HFFc6 (cell line): ENCODE measurements around the gene MTERF4. TPM values are rescaled to one million over a fixed set of nuclear protein-coding genes. Genes with fewer than 3 reads are reported as not detected.
A peak's percentile ranks its signal among the peaks of the same experiment; 100 is the strongest.
"Not testable (repeated sequence)": the region's sequence is repeated elsewhere in the genome, so short reads cannot be mapped to it uniquely, and the experiment has no call there.

Experiments used
- DNase-seq: peaks from one replicate; pipeline ENCODE4 v3.0.0-alpha.2; 2018
- H3K27ac Mint-ChIP-seq: 2 replicates; pipeline ENCODE4 v1.8.0; 2020; ENCODE audit warnings: mild to moderate bottlenecking, mixed read lengths
- H3K27me3 Mint-ChIP-seq: 2 replicates; pipeline ENCODE4 v1.8.0; 2021; ENCODE audit warnings: mild to moderate bottlenecking, moderate library complexity, mixed read lengths; ENCODE audit not compliant: insufficient read depth
- H3K36me3 Mint-ChIP-seq: 2 replicates; pipeline ENCODE4 v1.8.0; 2021; ENCODE audit warnings: low read depth, mixed read lengths
- H3K4me1 Mint-ChIP-seq: 2 replicates; pipeline ENCODE4 v1.8.0; 2020; ENCODE audit warnings: low read depth, mixed read lengths
- H3K4me3 Mint-ChIP-seq: 2 replicates; pipeline ENCODE4 v1.8.0; 2020; ENCODE audit warnings: mild to moderate bottlenecking, moderate library complexity, mixed read lengths
- H3K9me3 Mint-ChIP-seq: 2 replicates; pipeline ENCODE4 v1.8.0; 2020; ENCODE audit warnings: mild to moderate bottlenecking, mixed read lengths
- CTCF ChIP-seq: fragments of 200-600 bp; sonication (generic); IDR thresholded peaks from 2 replicates; pipeline ENCODE4 v1.5.0; 2021; ENCODE audit warnings: antibody characterized with exemption, mild to moderate bottlenecking
- total RNA-seq, 6 experiments: library from RNA; stranded (reverse); fragmentation: NEBNext Ultra II Directional; extraction: Animal tissue kit (Norgen Biotek cat#: 25700); gene quantifications; 2 replicates in 1 of 6; 3 replicates in 5 of 6; pipeline ENCODE4 v1.2.3, GENCODE V29; 2021

MTERF4 gene
- total RNA-seq, 6 experiments from 2014 or later: 17.2 to 20.6 (median 17.9) TPM

- Mint-ChIP-seq H3K4me3 (no peak overlapping the region), H3K4me1 (peaks cover 6% of the 10 kb centered on the region; the same call in 1 of the 2 replicates), H3K27me3 (no peaks in the 10 kb centered on the region), H3K27ac (no peak overlapping the region), H3K36me3 (peaks cover 26% of the 10 kb centered on the region), H3K9me3 (no peaks in the 10 kb centered on the region)
- no peak for DNase-seq
- TF ChIP-seq CTCF: no peak
These were observed 2.8 kb downstream of the MTERF4 start for GRCh38 chr2:241099246-241099645.

- no peaks in the 10 kb centered on the region for H3K9me3 Mint-ChIP-seq
- TF ChIP-seq CTCF: no peak
- peaks cover 26% of the 10 kb centered on the region for H3K36me3 Mint-ChIP-seq
- H3K27me3 Mint-ChIP-seq: peaks cover 2% of the 10 kb centered on the region; the same call in 1 of the 2 replicates
- H3K4me1 Mint-ChIP-seq: peaks cover 8% of the 10 kb centered on the region; the same call in 1 of the 2 replicates
- no peak for DNase-seq
- no peak overlapping the region for H3K27ac Mint-ChIP-seq
- H3K4me3 Mint-ChIP-seq: no peak overlapping the region
These were observed 5.1 kb downstream of the MTERF4 start for GRCh38 chr2:241096979-241097378.

GRCh38 chr2:241095594-241096290, 6.3 kb downstream of the MTERF4 start:
- no peaks in the 10 kb centered on the region for H3K9me3 Mint-ChIP-seq
- no peak for DNase-seq
- H3K36me3 Mint-ChIP-seq: peaks cover 26% of the 10 kb centered on the region
- no peak overlapping the region for H3K27ac Mint-ChIP-seq
- H3K4me1 Mint-ChIP-seq: peaks cover 8% of the 10 kb centered on the region; the same call in 1 of the 2 replicates
- H3K4me3 Mint-ChIP-seq: no peak overlapping the region
- no peak for TF ChIP-seq CTCF
- H3K27me3 Mint-ChIP-seq: peaks cover 2% of the 10 kb centered on the region; the same call in 1 of the 2 replicates

GRCh38 chr2:241094924-241095420, 7.1 kb downstream of the MTERF4 start:
- TF ChIP-seq CTCF: no peak
- Mint-ChIP-seq H3K27ac (no peak overlapping the region), H3K9me3 (no peaks in the 10 kb centered on the region), H3K4me3 (no peak overlapping the region), H3K4me1 (peaks cover 8% of the 10 kb centered on the region; the same call in 1 of the 2 replicates), H3K27me3 (peaks cover 2% of the 10 kb centered on the region; the same call in 1 of the 2 replicates), H3K36me3 (peaks cover 26% of the 10 kb centered on the region)
- DNase-seq: no peak

- Mint-ChIP-seq H3K27me3 (peaks cover 2% of the 10 kb centered on the region; the same call in 1 of the 2 replicates), H3K9me3 (no peaks in the 10 kb centered on the region), H3K36me3 (peaks cover 23% of the 10 kb centered on the region), H3K4me1 (peaks cover 8% of the 10 kb centered on the region; the same call in 1 of the 2 replicates), H3K27ac (no peak overlapping the region), H3K4me3 (no peak overlapping the region)
- no peak for DNase-seq
- TF ChIP-seq CTCF: no peak
These were observed 7.9 kb downstream of the MTERF4 start for GRCh38 chr2:241094172-241094571.

- H3K4me3 Mint-ChIP-seq: peak overlapping the region; percentile 11; the same call in 1 of the 2 replicates
- DNase-seq, H3K9me3 Mint-ChIP-seq, H3K4me1 Mint-ChIP-seq, H3K27me3 Mint-ChIP-seq: not testable (repeated sequence)
- peak overlapping the region; percentile 63 for H3K27ac Mint-ChIP-seq
- peaks cover 22% of the 10 kb centered on the region for H3K36me3 Mint-ChIP-seq
These were observed 8.8 kb downstream of the MTERF4 start for GRCh38 chr2:241093133-241093781.
